HepG2 (cell line): ENCODE measurements around the gene BCL2L11. TPM values are rescaled to one million over a fixed set of nuclear protein-coding genes. Genes with fewer than 3 reads are reported as not detected.

Experiments
- CHCHD3 ChIP-seq: sonication (generic); formaldehyde crosslinking; IDR thresholded peaks from 2 replicates; pipeline ENCODE4 v1.8.0; 2022; ENCODE audit warnings: mild to moderate bottlenecking, missing genetic modification reagents, moderate library complexity
- FOXA3 ChIP-seq: IDR thresholded peaks from 2 replicates; pipeline ENCODE4 v1.6.1; 2016; ENCODE audit warnings: missing genetic modification reagents, missing compliant biosample characterization
- KDM2A ChIP-seq: sonication (generic); formaldehyde crosslinking; IDR thresholded peaks from 2 replicates; pipeline ENCODE4 v1.4.0; 2020; ENCODE audit warnings: low read depth, missing genetic modification reagents, borderline replicate concordance
- MEIS1 ChIP-seq: sonication (generic); formaldehyde crosslinking; IDR thresholded peaks from 2 replicates; pipeline ENCODE4 v1.9.0; 2021; ENCODE audit warnings: mild to moderate bottlenecking, missing genetic modification reagents, moderate library complexity, borderline replicate concordance
- MXD1 ChIP-seq: sonication (generic); formaldehyde crosslinking; IDR thresholded peaks from 2 replicates; pipeline ENCODE4 v1.4.0; 2020; ENCODE audit warnings: mild to moderate bottlenecking, missing genetic modification reagents
- NFKB2 ChIP-seq: sonication (generic); formaldehyde crosslinking; IDR thresholded peaks from 2 replicates; pipeline ENCODE4 v1.4.0; 2020; ENCODE audit warnings: missing genetic modification reagents, borderline replicate concordance
- PHF5A ChIP-seq: IDR thresholded peaks from one replicate; pipeline ENCODE4 v1.6.1; 2018; ENCODE audit warnings: low read depth, missing genetic modification reagents; ENCODE audit not compliant: unreplicated experiment
- RCOR2 ChIP-seq: IDR thresholded peaks from 2 replicates; pipeline ENCODE4 v1.6.1; 2016; ENCODE audit warnings: missing biosample characterization, missing genetic modification reagents
- SMARCE1 ChIP-seq: fragments of 450-650 bp; IDR thresholded peaks from 2 replicates; pipeline ENCODE4 v1.6.1; 2017; ENCODE audit warnings: borderline replicate concordance
- SMC3 ChIP-seq: IDR thresholded peaks from 2 replicates; pipeline ENCODE4 v1.6.1; 2011; ENCODE audit warnings: low read length, improper control_type of control experiment
- SOX6 ChIP-seq, 2 experiments: fragments of 450-650 bp in 1 of 2; sonication (generic) in 1 of 2; formaldehyde crosslinking in 1 of 2; IDR thresholded peaks; 2 replicates each; pipeline versions ENCODE4 v1.4.0 to v1.6.1; 2017 to 2020; ENCODE audit warnings: antibody characterized with exemption in 1 of 2, mild to moderate bottlenecking in 1 of 2, missing genetic modification reagents in 1 of 2
- TEAD3 ChIP-seq: optimal IDR thresholded peaks from 2 replicates; pipeline ENCODE3; 2016; ENCODE audit warnings: borderline replicate concordance
- XRCC5 ChIP-seq: fragments of 200-400 bp; formaldehyde crosslinking; optimal IDR thresholded peaks from 2 replicates; pipeline ENCODE3; 2017; ENCODE audit warnings: mild to moderate bottlenecking, low read length
- ZNF557 ChIP-seq: sonication (generic); formaldehyde crosslinking; IDR thresholded peaks from 2 replicates; pipeline ENCODE4 v1.4.0; 2020; ENCODE audit warnings: missing genetic modification reagents
- ZNF598 ChIP-seq: sonication (generic); formaldehyde crosslinking; IDR thresholded peaks from 2 replicates; pipeline ENCODE4 v1.5.1; 2020; ENCODE audit warnings: mild to moderate bottlenecking, missing genetic modification reagents, borderline replicate concordance
- ZXDC ChIP-seq: sonication (generic); formaldehyde crosslinking; IDR thresholded peaks from 2 replicates; pipeline ENCODE4 v1.5.0; 2020; ENCODE audit warnings: mild to moderate bottlenecking, missing genetic modification reagents
- polyA plus RNA-seq, 8 experiments: library from polyadenylated mRNA; depleted of rRNA in 3 of 8; stranded (reverse) in 7 of 8; unstranded in 1 of 8; fragments of >200 nt; fragmentation: Illumina TruSeq in 4 of 8; extraction: Trizol in 4 of 8; gene quantifications; 2 replicates each; pipeline versions ENCODE4 v1.2.1 to v1.2.3, GENCODE V29; 2011 to 2016; ENCODE audit warnings: low read depth in 4 of 8, missing spikeins in 1 of 8, mixed read lengths in 1 of 8; ENCODE audit not compliant: insufficient read depth in 1 of 8
- total RNA-seq, 5 experiments: library from RNA; depleted of rRNA; stranded (reverse); fragments of >200 nt; fragmentation: Illumina TruSeq; extraction: Trizol; gene quantifications; 2 replicates each; pipeline ENCODE4 v1.2.3, GENCODE V29; 2016; ENCODE audit warnings: low read depth in 1 of 5
- TF ChIP-seq, protein P1 (sequence below), 2 experiments: sonication (generic) in 1 of 2; formaldehyde crosslinking in 1 of 2; IDR thresholded peaks; 2 replicates each; pipeline versions ENCODE4 v1.6.1 to v1.9.0; 2014 to 2022; ENCODE audit warnings: antibody characterized with exemption in 1 of 2, borderline replicate concordance in 1 of 2, inconsistent platforms in 1 of 2, low read depth in 1 of 2, missing genetic modification reagents in 1 of 2
- TF ChIP-seq, protein P2 (sequence below): IDR thresholded peaks from 2 replicates; pipeline ENCODE4 v1.6.1; 2016; ENCODE audit warnings: low read depth, borderline replicate concordance
- TF ChIP-seq, protein P3 (sequence below): IDR thresholded peaks from 2 replicates; pipeline ENCODE4 v1.6.1; 2016; ENCODE audit warnings: missing genetic modification reagents, missing compliant biosample characterization

Gene BCL2L11
- total and polyA plus RNA-seq, 2 of the 13 experiments (the other 11 are each of a cell fraction or from before 2014, with no cell fraction given) = 6.1 to 9.7 TPM

DNA sequence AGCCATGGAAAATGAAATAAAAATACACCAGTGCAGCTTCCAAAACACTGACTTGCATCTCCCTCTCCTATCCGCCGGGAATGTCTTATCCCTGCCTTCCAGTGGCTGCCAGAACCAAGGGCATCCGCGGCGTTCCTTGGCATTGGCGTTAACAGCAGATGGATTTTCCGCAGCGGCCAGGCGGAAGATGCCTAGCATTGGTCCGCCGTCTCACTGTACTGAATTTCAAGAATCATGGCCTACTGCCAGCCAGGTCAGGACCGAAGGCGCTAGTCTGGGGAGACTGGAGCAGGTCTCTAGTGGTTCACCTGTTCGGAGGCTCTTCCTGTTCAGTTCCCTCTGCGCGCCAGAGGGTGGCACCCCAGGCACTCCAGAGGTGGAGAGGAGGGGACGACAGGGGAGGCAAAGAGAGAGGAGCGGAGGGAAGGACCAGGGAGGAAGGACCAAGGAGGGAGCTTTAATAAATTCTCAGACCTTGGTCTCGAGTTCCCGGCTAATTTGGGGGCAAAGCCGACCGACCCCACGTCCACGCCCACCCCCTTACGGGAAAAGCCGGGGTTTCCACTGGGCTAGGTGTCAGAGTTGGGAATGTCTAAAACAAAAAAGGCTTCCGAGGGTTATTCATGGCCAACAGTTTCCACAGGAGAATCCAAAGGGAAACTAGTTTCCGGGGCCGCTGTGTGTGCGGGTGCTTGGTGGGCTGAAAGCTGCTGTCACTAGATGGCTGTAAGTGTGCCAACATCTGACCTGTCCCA is 3.7 kb upstream of the BCL2L11 start (continued):
- TF ChIP-seq ZNF598 (CRISPR knock-in tag) (peak; percentile 45; the same call in 1 of the 2 replicates), ZNF557 (CRISPR knock-in tag) (no peak), XRCC5 (peak; percentile 92), PHF5A (CRISPR knock-in tag) (peak; percentile 34), KDM2A (CRISPR knock-in tag) (peak; percentile 92), NFKB2 (CRISPR knock-in tag) (no peak), SMC3 (peak; percentile 95), SOX6 (IDR thresholded peaks at IDR 0.05) (no peak), SOX6 (CRISPR knock-in tag; IDR thresholded peaks at IDR 0.05) (0 out of 2 replicates have a peak, but pooled peaks have one; percentile 51), MEIS1 (CRISPR knock-in tag) (no peak), FOXA3 (CRISPR knock-in tag) (peak; percentile 25; the same call in 1 of the 2 replicates), RCOR2 (CRISPR knock-in tag) (no peak), MXD1 (no peak), SMARCE1 (no peak), ZXDC (CRISPR knock-in tag) (peak; percentile 69; the same call in 1 of the 2 replicates), TEAD3 (CRISPR knock-in tag) (peak; percentile 65), CHCHD3 (no peak)
- TF ChIP-seq, protein P1, sequence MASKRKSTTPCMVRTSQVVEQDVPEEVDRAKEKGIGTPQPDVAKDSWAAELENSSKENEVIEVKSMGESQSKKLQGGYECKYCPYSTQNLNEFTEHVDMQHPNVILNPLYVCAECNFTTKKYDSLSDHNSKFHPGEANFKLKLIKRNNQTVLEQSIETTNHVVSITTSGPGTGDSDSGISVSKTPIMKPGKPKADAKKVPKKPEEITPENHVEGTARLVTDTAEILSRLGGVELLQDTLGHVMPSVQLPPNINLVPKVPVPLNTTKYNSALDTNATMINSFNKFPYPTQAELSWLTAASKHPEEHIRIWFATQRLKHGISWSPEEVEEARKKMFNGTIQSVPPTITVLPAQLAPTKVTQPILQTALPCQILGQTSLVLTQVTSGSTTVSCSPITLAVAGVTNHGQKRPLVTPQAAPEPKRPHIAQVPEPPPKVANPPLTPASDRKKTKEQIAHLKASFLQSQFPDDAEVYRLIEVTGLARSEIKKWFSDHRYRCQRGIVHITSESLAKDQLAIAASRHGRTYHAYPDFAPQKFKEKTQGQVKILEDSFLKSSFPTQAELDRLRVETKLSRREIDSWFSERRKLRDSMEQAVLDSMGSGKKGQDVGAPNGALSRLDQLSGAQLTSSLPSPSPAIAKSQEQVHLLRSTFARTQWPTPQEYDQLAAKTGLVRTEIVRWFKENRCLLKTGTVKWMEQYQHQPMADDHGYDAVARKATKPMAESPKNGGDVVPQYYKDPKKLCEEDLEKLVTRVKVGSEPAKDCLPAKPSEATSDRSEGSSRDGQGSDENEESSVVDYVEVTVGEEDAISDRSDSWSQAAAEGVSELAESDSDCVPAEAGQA (IDR thresholded peaks at IDR 0.05; ENCODE audit: low read depth) = no peak
- TF ChIP-seq, protein P1 (CRISPR knock-in tag; IDR thresholded peaks at IDR 0.05; ENCODE audit: borderline replicate concordance) = no peak
- TF ChIP-seq, protein P2, sequence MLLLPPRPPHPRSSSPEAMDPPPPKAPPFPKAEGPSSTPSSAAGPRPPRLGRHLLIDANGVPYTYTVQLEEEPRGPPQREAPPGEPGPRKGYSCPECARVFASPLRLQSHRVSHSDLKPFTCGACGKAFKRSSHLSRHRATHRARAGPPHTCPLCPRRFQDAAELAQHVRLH (CRISPR knock-in tag) = peak; percentile 68; the same call in 1 of the 2 replicates
- TF ChIP-seq, protein P3, sequence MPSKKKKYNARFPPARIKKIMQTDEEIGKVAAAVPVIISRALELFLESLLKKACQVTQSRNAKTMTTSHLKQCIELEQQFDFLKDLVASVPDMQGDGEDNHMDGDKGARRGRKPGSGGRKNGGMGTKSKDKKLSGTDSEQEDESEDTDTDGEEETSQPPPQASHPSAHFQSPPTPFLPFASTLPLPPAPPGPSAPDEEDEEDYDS = 0 out of 2 replicates have a peak, but pooled peaks have one; percentile 30
